GM21381 (cell line): ENCODE data around the gene EML4.
A peak's percentile ranks its signal among the peaks of the same experiment; 100 is the strongest.
"Not testable (repeated sequence)": the region's sequence is repeated elsewhere in the genome, so short reads cannot be mapped to it uniquely, and the experiment has no call there.

Experiments
- ATAC-seq: cut with Tn5 transposase; IDR thresholded peaks from one replicate; pipeline ENCODE4 v1.9.1; 2021; ENCODE audit warnings: mild to moderate bottlenecking, moderate library complexity; ENCODE audit not compliant: unreplicated experiment

The EML4 gene

GRCh38 chr2:42250925-42251324 lies 81.8 kb downstream of the EML4 start:
- ATAC-seq, result no peak

- no peak for ATAC-seq
Measured at GRCh38 chr2:42252464-42252863, 83.3 kb downstream of the EML4 start.

GRCh38 chr2:42254186-42254895 lies 85.2 kb downstream of the EML4 start:
- no peak for ATAC-seq

- peak; percentile 79 for ATAC-seq
Measured at GRCh38 chr2:42256505-42256904, 87.4 kb downstream of the EML4 start.

- ATAC-seq, result no peak
Measured at GRCh38 chr2:42261518-42262195, 92.5 kb downstream of the EML4 start.

GRCh38 chr2:42266236-42266635 lies 97.1 kb downstream of the EML4 start:
- ATAC-seq, result no peak

GRCh38 chr2:42267530-42267929 lies 98.4 kb downstream of the EML4 start:
- ATAC-seq, result no peak

GRCh38 chr2:42268528-42269151 lies 99.5 kb downstream of the EML4 start:
- no peak for ATAC-seq

- ATAC-seq, result no peak
Measured at GRCh38 chr2:42270757-42271156, 101.6 kb downstream of the EML4 start.

- not testable (repeated sequence) for ATAC-seq
Measured at GRCh38 chr2:42271246-42271645, 102.1 kb downstream of the EML4 start.

GRCh38 chr2:42274863-42275262 lies 105.7 kb downstream of the EML4 start:
- no peak for ATAC-seq

- ATAC-seq, result no peak
Measured at GRCh38 chr2:42281416-42282081, 112.4 kb downstream of the EML4 start.

- no peak for ATAC-seq
Measured at GRCh38 chr2:42284019-42284418, 114.9 kb downstream of the EML4 start.

- ATAC-seq, result no peak
Measured at GRCh38 chr2:42286268-42286946, 117.3 kb downstream of the EML4 start.

GRCh38 chr2:42288811-42289210 lies 119.7 kb downstream of the EML4 start:
- ATAC-seq, result no peak

GRCh38 chr2:42289222-42289621 lies 120.1 kb downstream of the EML4 start:
- ATAC-seq, result no peak

- ATAC-seq, result no peak
Measured at GRCh38 chr2:42290005-42290404, 120.9 kb downstream of the EML4 start.

- ATAC-seq, result no peak
Measured at GRCh38 chr2:42293019-42293418, 123.9 kb downstream of the EML4 start.

GRCh38 chr2:42296226-42296625 lies 127.1 kb downstream of the EML4 start:
- ATAC-seq, result no peak

- no peak for ATAC-seq
Measured at GRCh38 chr2:42297322-42297936, 128.3 kb downstream of the EML4 start.

- no peak for ATAC-seq
Measured at GRCh38 chr2:42298132-42298531, 129.0 kb downstream of the EML4 start.
